ENCODE measurements around the gene SUV39H1.
"Not testable (repeated sequence)": the region's sequence is repeated elsewhere in the genome, so short reads cannot be mapped to it uniquely, and the experiment has no call there.

The SUV39H1 gene

DNA sequence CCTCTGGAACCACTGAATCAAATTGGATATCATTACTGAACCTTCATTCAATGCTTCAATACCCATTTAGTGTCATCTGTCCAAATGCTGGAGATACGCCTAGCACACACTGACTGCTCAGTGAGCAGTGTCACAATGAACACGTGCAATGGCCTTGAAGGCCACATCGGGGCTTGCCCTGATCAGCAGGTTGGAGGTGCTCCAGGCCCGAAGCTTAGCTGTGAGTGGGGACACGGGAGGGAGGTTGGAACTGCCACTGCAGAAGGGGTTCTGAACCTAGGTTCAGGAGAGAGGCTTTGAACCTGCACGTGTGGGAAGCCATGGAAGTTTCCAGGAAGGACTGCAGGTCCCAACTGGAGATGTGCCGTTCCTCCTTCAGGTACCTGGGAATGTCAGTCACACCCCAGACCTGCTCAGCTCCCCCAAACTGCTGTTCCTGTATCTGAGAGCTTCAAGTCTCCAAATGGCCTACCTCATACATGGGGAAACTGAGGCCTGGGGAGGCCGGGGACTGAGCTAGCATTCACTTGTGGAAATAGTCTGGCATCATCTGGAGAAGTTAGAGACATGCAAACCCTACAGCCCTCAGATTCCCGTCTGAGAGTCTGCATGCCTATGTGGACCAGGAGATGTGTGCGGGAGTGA, 14.9 kb upstream of the SUV39H1 start:
- Histone ChIP-seq H3K9me3 (ENCODE audit: control insufficient read depth, insufficient read depth, low read length) (no peaks in the 10 kb centered on the region), H3K27me3 (ENCODE audit: control insufficient read depth, low read length) (no peaks in the 10 kb centered on the region), H3K4me1 (ENCODE audit: control insufficient read depth, low read length) (peaks cover 45% of the 10 kb centered on the region), H3K4me3 (ENCODE audit: low read length) (no peak overlapping the region), H4K20me1 (ENCODE audit: control insufficient read depth, insufficient read depth, low read depth, low read length) (no peaks in the 10 kb centered on the region), H3K79me2 (ENCODE audit: control insufficient read depth, low read length) (peaks cover 43% of the 10 kb centered on the region), H3K36me3 (ENCODE audit: control insufficient read depth, low read length) (peaks cover 28% of the 10 kb centered on the region), H3F3A (ENCODE audit: control insufficient read depth, insufficient read depth) (no peaks in the 10 kb centered on the region), H3K27ac (ENCODE audit: low read depth, low read length) (no peak overlapping the region), H3K9me2 (replicated peaks; ENCODE audit: control insufficient read depth, low read length) (no peaks in the 10 kb centered on the region), H3K4me2 (ENCODE audit: low read length) (no peak overlapping the region)
- TF ChIP-seq EZH2phosphoT487 (IDR thresholded peaks at IDR 0.05; ENCODE audit: borderline replicate concordance, low read length) = no peak
- TF ChIP-seq, protein P1, sequence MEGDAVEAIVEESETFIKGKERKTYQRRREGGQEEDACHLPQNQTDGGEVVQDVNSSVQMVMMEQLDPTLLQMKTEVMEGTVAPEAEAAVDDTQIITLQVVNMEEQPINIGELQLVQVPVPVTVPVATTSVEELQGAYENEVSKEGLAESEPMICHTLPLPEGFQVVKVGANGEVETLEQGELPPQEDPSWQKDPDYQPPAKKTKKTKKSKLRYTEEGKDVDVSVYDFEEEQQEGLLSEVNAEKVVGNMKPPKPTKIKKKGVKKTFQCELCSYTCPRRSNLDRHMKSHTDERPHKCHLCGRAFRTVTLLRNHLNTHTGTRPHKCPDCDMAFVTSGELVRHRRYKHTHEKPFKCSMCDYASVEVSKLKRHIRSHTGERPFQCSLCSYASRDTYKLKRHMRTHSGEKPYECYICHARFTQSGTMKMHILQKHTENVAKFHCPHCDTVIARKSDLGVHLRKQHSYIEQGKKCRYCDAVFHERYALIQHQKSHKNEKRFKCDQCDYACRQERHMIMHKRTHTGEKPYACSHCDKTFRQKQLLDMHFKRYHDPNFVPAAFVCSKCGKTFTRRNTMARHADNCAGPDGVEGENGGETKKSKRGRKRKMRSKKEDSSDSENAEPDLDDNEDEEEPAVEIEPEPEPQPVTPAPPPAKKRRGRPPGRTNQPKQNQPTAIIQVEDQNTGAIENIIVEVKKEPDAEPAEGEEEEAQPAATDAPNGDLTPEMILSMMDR (IDR thresholded peaks at IDR 0.05; ENCODE audit: low read depth, low read length, poor library complexity, severe bottlenecking) = no peak

DNA sequence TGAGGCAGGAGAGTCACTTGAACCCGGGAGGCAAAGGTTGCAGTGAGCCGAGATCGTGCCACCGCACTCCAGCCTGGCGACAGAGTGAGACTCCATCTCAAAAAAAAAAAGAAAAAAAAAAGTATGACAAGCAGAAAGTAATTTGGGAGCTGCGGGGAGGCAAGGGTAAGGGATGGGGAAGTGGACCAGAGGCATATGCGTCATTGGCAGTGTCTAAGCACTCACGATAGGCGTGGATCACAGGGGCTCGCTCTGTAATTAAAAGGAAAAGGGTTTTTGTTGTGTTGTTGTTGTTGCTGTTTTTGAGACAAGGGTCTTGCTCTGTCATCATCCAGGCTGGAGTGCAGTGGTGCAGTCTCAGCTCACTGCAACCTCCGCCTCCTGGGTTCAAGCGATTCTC, 13.7 kb upstream of the SUV39H1 start:
- peak overlapping the region; percentile 95 for H3K4me3 ChIP-seq (ENCODE audit: low read length)
- H3K9me3 ChIP-seq (ENCODE audit: control insufficient read depth, insufficient read depth, low read length); H3K27me3 ChIP-seq (ENCODE audit: control insufficient read depth, low read length); H4K20me1 ChIP-seq (ENCODE audit: control insufficient read depth, insufficient read depth, low read depth, low read length); H3F3A ChIP-seq (ENCODE audit: control insufficient read depth, insufficient read depth); H3K9me2 ChIP-seq (replicated peaks; ENCODE audit: control insufficient read depth, low read length): not testable (repeated sequence)
- H3K79me2 ChIP-seq (ENCODE audit: control insufficient read depth, low read length) = peaks cover 34% of the 10 kb centered on the region
- H3K4me2 ChIP-seq (ENCODE audit: low read length) = peak overlapping the region; percentile 94
- peaks cover 39% of the 10 kb centered on the region for H3K4me1 ChIP-seq (ENCODE audit: control insufficient read depth, low read length)
- peak overlapping the region; percentile 65 for H3K27ac ChIP-seq (ENCODE audit: low read depth, low read length)
- H3K36me3 ChIP-seq (ENCODE audit: control insufficient read depth, low read length) = peaks cover 35% of the 10 kb centered on the region

GRCh38 chrX:48683411-48683982, 13.0 kb upstream of the SUV39H1 start, which contains the start of gene WAS:
Gene WAS, plus strand, starts transcription at chrX:48683799. Its CDS starts 55 bp downstream, at chrX:48683854.
- H3K9me2 ChIP-seq (replicated peaks; ENCODE audit: control insufficient read depth, low read length) = no peaks in the 10 kb centered on the region
- TF ChIP-seq EZH2phosphoT487 (IDR thresholded peaks at IDR 0.05; ENCODE audit: borderline replicate concordance, low read length) = no peak
- TF ChIP-seq, protein P1 (IDR thresholded peaks at IDR 0.05; ENCODE audit: low read depth, low read length, poor library complexity, severe bottlenecking) = no peak
- H3K27me3 ChIP-seq (ENCODE audit: control insufficient read depth, low read length) = no peaks in the 10 kb centered on the region
- peak within 1 kb of the TSS; percentile 95 for H3K4me3 ChIP-seq (ENCODE audit: low read length)
- peak within 1 kb of the TSS; percentile 94 for H3K4me2 ChIP-seq (ENCODE audit: low read length)
- H3K9me3 ChIP-seq (ENCODE audit: control insufficient read depth, insufficient read depth, low read length) = no peaks in the 10 kb centered on the region
- H3K36me3 ChIP-seq (ENCODE audit: control insufficient read depth, low read length) = peaks cover 41% of the 10 kb centered on the region
- H3F3A ChIP-seq (ENCODE audit: control insufficient read depth, insufficient read depth) = no peaks in the 10 kb centered on the region
- H3K4me1 ChIP-seq (ENCODE audit: control insufficient read depth, low read length) = peaks cover 34% of the 10 kb centered on the region
- H4K20me1 ChIP-seq (ENCODE audit: control insufficient read depth, insufficient read depth, low read depth, low read length) = no peaks in the 10 kb centered on the region
- H3K27ac ChIP-seq (ENCODE audit: low read depth, low read length) = peak within 1 kb of the TSS; percentile 65
- peaks cover 31% of the 10 kb centered on the region for H3K79me2 ChIP-seq (ENCODE audit: control insufficient read depth, low read length)

GRCh38 chrX:48684134-48684533, 12.4 kb upstream of the SUV39H1 start:
- H3K4me3 ChIP-seq (ENCODE audit: low read length) = peak overlapping the region; percentile 95

More at GRCh38 chrX:48684134-48684533, 12.4 kb upstream of the SUV39H1 start:
- TF ChIP-seq, protein P1 (IDR thresholded peaks at IDR 0.05; ENCODE audit: low read depth, low read length, poor library complexity, severe bottlenecking) = no peak
- H3K4me2 ChIP-seq (ENCODE audit: low read length) = peak overlapping the region; percentile 94
- H3K9me3 ChIP-seq (ENCODE audit: control insufficient read depth, insufficient read depth, low read length) = no peaks in the 10 kb centered on the region
- peaks cover 43% of the 10 kb centered on the region for H3K36me3 ChIP-seq (ENCODE audit: control insufficient read depth, low read length)
- H3K9me2 ChIP-seq (replicated peaks; ENCODE audit: control insufficient read depth, low read length) = no peaks in the 10 kb centered on the region
- H3K79me2 ChIP-seq (ENCODE audit: control insufficient read depth, low read length) = peaks cover 31% of the 10 kb centered on the region
- H3K4me1 ChIP-seq (ENCODE audit: control insufficient read depth, low read length) = peaks cover 34% of the 10 kb centered on the region
- H3F3A ChIP-seq (ENCODE audit: control insufficient read depth, insufficient read depth) = no peaks in the 10 kb centered on the region
- no peaks in the 10 kb centered on the region for H4K20me1 ChIP-seq (ENCODE audit: control insufficient read depth, insufficient read depth, low read depth, low read length)
- no peaks in the 10 kb centered on the region for H3K27me3 ChIP-seq (ENCODE audit: control insufficient read depth, low read length)
- H3K27ac ChIP-seq (ENCODE audit: low read depth, low read length) = peak overlapping the region; percentile 65
